ENCODE measurements around the gene MMEL1.
"Not testable (repeated sequence)": the region's sequence is repeated elsewhere in the genome, so short reads cannot be mapped to it uniquely, and the experiment has no call there.

GRCh38 chr1:2551544-2551943 lies 81.3 kb downstream of the MMEL1 start:
- TF ChIP-seq CTCF (IDR thresholded peaks at IDR 0.05; ENCODE audit: poor library complexity, severe bottlenecking); REST (IDR thresholded peaks at IDR 0.05; ENCODE audit: borderline replicate concordance); MXI1 (conservative IDR thresholded peaks at IDR 0.05; ENCODE audit: poor library complexity, severe bottlenecking); EP300 (conservative IDR thresholded peaks at IDR 0.05; ENCODE audit: poor library complexity, severe bottlenecking); TAF1 (IDR thresholded peaks at IDR 0.05; ENCODE audit: low read depth): not testable (repeated sequence)
